RWPE1 (cell line): ENCODE data around the gene HSPB9.
"Not testable (repeated sequence)": the region's sequence is repeated elsewhere in the genome, so short reads cannot be mapped to it uniquely, and the experiment has no call there.

Experiments used
- CTCF ChIA-PET: fragments of 350-600 bp; sonication (Branson Sonifier 250); formaldehyde crosslinking; extraction: SDS; loops from one replicate; lab custom pipeline; 2021; lab: Yijun Ruan, JAX
- POLR2A ChIA-PET: fragments of 400-600 bp; formaldehyde crosslinking; extraction: SDS; loops from one replicate; lab custom pipeline; 2020; ENCODE audit warnings: antibody characterized with exemption; ENCODE audit not compliant: low non-redundant PET; lab: Yijun Ruan, JAX
- DNase-seq: peaks from one replicate; pipeline ENCODE4 v3.0.0; 2012; ENCODE audit warnings: low spot score
- H3K27ac ChIP-seq: fragments of 450-650 bp; 2 replicates; pipeline ENCODE4 v1.5.1; 2017
- CTCF ChIP-seq: fragments of 450-650 bp; conservative IDR thresholded peaks from 2 replicates; pipeline ENCODE4 v1.5.1; 2017; ENCODE audit warnings: low read depth, mild to moderate bottlenecking

The HSPB9 gene

GRCh38 chr17:42138749-42139492, 16.3 kb downstream of the HSPB9 start:
- no peak for DNase-seq
- no peak for TF ChIP-seq CTCF
- ChIA-PET POLR2A (no interaction called here), CTCF (no interaction called here)
- H3K27ac ChIP-seq: peak overlapping the region; percentile 17; the same call in 1 of the 2 replicates

- DNase-seq, POLR2A ChIA-PET, H3K27ac ChIP-seq, CTCF ChIA-PET: not testable (repeated sequence)
These were observed 18.1 kb downstream of the HSPB9 start for GRCh38 chr17:42140690-42141089.

GRCh38 chr17:42141382-42141781, 18.8 kb downstream of the HSPB9 start:
- TF ChIP-seq CTCF: no peak
- DNase-seq: no peak
- ChIA-PET CTCF (no interaction called here), POLR2A (no interaction called here)
- H3K27ac ChIP-seq: no peak overlapping the region

- ChIA-PET POLR2A (no interaction called here), CTCF (interaction anchor here (1.0 kb wide), 1 partner anchor 10 kb away, joined by 4 read pairs; no protein-coding TSS in a partner anchor)
- no peak for TF ChIP-seq CTCF
- DNase-seq: no peak
- no peak overlapping the region for H3K27ac ChIP-seq
These were observed 19.8 kb downstream of the HSPB9 start for GRCh38 chr17:42142371-42142896.

DNA sequence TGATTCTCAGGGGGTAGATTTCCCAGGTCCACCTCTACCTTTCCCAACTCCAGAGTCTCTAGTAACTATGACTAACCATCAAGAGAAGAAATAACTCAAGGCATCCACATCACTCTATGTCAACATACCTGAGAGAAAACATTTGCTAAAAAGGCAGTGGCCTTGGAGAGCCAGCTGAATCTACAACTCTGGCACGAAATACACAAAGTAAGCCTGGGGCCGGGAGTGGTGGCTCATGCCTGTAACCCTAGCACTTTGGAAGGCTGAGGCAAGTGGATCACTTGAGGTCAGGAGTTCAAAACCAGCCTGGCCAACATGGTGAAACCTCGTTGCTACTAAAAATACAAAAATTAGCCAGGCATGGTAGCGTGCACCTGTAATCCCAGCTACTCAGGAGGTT, 20.5 kb downstream of the HSPB9 start:
- H3K27ac ChIP-seq, POLR2A ChIA-PET, DNase-seq: not testable (repeated sequence)
- CTCF ChIA-PET: interaction anchor here (1.0 kb wide), 1 partner anchor 11 kb away, joined by 4 read pairs; no protein-coding TSS in a partner anchor

GRCh38 chr17:42146911-42147607, 24.5 kb downstream of the HSPB9 start:
- no peak for TF ChIP-seq CTCF
- no peak for DNase-seq
- POLR2A ChIA-PET: no interaction called here
- no peak overlapping the region for H3K27ac ChIP-seq
- CTCF ChIA-PET: no interaction called here

DNA sequence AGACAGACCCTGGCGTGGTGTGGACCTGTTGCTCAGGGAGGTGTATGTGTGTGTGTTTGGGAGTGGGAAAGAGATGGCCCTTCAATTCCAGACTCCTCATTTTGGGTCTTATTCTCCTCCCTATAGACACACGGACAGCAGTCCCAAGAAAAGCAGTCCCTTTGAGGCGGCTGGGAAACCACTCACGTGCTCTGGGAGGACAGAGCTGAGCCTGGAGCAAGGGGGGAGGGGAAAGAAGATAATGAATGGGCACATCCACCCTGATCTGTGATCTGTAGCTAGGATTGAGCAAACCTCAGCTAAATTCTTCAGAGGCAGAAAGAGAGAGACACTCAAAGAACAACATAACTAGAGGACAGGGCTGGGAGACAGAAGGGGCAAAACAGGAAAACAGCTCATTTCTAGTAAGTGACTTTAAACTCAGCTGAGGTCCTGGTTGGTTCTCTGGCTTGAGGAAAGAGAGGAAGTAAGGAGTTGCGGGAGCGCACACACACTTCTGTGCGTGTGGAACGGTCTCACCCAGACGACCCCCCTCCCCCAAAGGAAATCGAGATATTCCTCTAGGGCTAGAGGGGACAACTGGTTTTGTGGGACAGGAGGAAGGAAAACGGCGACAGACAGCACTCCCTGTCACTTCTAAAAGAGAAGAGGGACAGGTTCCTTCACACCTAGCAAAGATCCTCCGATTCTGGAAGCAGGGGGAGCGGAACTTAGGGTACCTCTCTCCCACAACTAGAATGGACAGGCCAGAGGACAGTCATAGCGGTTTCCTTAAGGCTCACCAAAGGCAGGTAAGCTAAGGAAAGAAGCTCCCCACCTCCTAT, 31.5 kb downstream of the HSPB9 start:
- TF ChIP-seq CTCF: no peak
- ChIA-PET POLR2A (no interaction called here), CTCF (no interaction called here)
- no peak for DNase-seq
- peak overlapping the region; percentile 68 for H3K27ac ChIP-seq
